OCI-LY1 (cell line): ENCODE results near the gene LAMA5.

ENCODE experiments used
- H2AFZ ChIP-seq: fragments of 200-600 bp; sonication (generic), shearing (Covaris generic); 2 replicates; pipeline ENCODE4 v1.6.0; 2014; ENCODE audit warnings: antibody characterized with exemption, mild to moderate bottlenecking, low read length
- H3F3A ChIP-seq: fragments of 200-600 bp; sonication (generic), shearing (Covaris generic); 2 replicates; pipeline ENCODE4 v1.6.0; 2014; ENCODE audit warnings: mild to moderate bottlenecking, antibody characterized with exemption, low read length, moderate library complexity; ENCODE audit not compliant: insufficient read depth
- H3K27ac ChIP-seq: fragments of 200-600 bp; sonication (generic); 2 replicates; pipeline ENCODE4 v1.5.1; 2014; ENCODE audit warnings: low read length, mixed run types, mild to moderate bottlenecking, low read depth; ENCODE audit not compliant: poor library complexity, severe bottlenecking
- H3K27me3 ChIP-seq: fragments of 200-600 bp; sonication (generic); 2 replicates; pipeline ENCODE4 v1.6.0; 2014; ENCODE audit warnings: antibody characterized with exemption, mild to moderate bottlenecking, low read length, moderate library complexity; ENCODE audit not compliant: insufficient read depth
- H3K36me3 ChIP-seq: fragments of 200-600 bp; sonication (generic); 2 replicates; pipeline ENCODE4 v1.6.1; 2014; ENCODE audit warnings: mild to moderate bottlenecking, antibody characterized with exemption, low read length, moderate library complexity, mixed read lengths; ENCODE audit not compliant: insufficient read depth
- H3K4me1 ChIP-seq: fragments of 200-600 bp; sonication (generic); 2 replicates; pipeline ENCODE4 v1.5.1; 2014; ENCODE audit warnings: mild to moderate bottlenecking, low read length, moderate library complexity; ENCODE audit not compliant: insufficient read depth, severe bottlenecking
- H3K4me2 ChIP-seq: fragments of 200-600 bp; sonication (generic), shearing (Covaris generic); 2 replicates; pipeline ENCODE4 v1.6.1; 2014; ENCODE audit warnings: low read length
- H3K4me3 ChIP-seq: fragments of 200-600 bp; sonication (generic); 2 replicates; pipeline ENCODE4 v1.5.1; 2014; ENCODE audit warnings: low read length, low read depth, mild to moderate bottlenecking, mixed read lengths; ENCODE audit not compliant: poor library complexity, severe bottlenecking
- H3K79me2 ChIP-seq: fragments of 200-600 bp; shearing (Covaris generic); 2 replicates; pipeline ENCODE4 v1.6.1; 2016; ENCODE audit warnings: mixed run types, low read length, mixed read lengths; ENCODE audit not compliant: insufficient read depth
- H3K9ac ChIP-seq: fragments of 200-600 bp; sonication (generic), shearing (Covaris generic); 2 replicates; pipeline ENCODE4 v1.6.1; 2014; ENCODE audit warnings: mild to moderate bottlenecking, low read length, mixed read lengths
- H3K9me2 ChIP-seq: fragments of 200-600 bp; sonication (generic), shearing (Covaris generic); 2 replicates; pipeline ENCODE4 v1.6.1; 2014; ENCODE audit warnings: low read depth, mild to moderate bottlenecking, low read length, mixed read lengths
- H3K9me3 ChIP-seq: fragments of 200-600 bp; shearing (Covaris generic); 2 replicates; pipeline ENCODE4 v1.6.1; 2014; ENCODE audit warnings: low read length, mixed read lengths
- H4K20me1 ChIP-seq: fragments of 200-600 bp; sonication (generic), shearing (Covaris generic); 2 replicates; pipeline ENCODE4 v1.6.0; 2016; ENCODE audit warnings: mild to moderate bottlenecking, low read length; ENCODE audit not compliant: insufficient read depth
- CTCF ChIP-seq: fragments of 200-600 bp; sonication (generic), shearing (Covaris generic); IDR thresholded peaks from 2 replicates; pipeline ENCODE4 v1.5.1; 2017; ENCODE audit warnings: mild to moderate bottlenecking, antibody characterized with exemption, low read length, moderate library complexity, mixed read lengths
- EZH2 ChIP-seq: fragments of 200-600 bp; sonication (generic), shearing (Covaris generic); IDR thresholded peaks from 2 replicates; pipeline ENCODE4 v1.8.0; 2017; ENCODE audit warnings: borderline replicate concordance, mixed run types, mild to moderate bottlenecking, antibody characterized with exemption, low read length, moderate library complexity, mixed read lengths

Gene LAMA5

GRCh38 chr20:62395311-62396242, 28.5 kb upstream of the LAMA5 start:
- no peaks in the 10 kb centered on the region for H3K9me3 ChIP-seq
- H3K4me1 ChIP-seq: peaks cover under 1% of the 10 kb centered on the region
- H4K20me1 ChIP-seq: no peaks in the 10 kb centered on the region
- H3K4me2 ChIP-seq: no peak overlapping the region
- H2AFZ ChIP-seq: no peak overlapping the region
- H3K36me3 ChIP-seq: peaks cover 41% of the 10 kb centered on the region; the same call in 1 of the 2 replicates
- H3K9ac ChIP-seq: no peak overlapping the region
- H3K27ac ChIP-seq: no peak overlapping the region
- H3F3A ChIP-seq: no peaks in the 10 kb centered on the region; the same call in 1 of the 2 replicates
- H3K4me3 ChIP-seq: no peak overlapping the region
- TF ChIP-seq CTCF (peak; percentile 33; the same call in 1 of the 2 replicates), EZH2 (no peak)
- no peaks in the 10 kb centered on the region for H3K79me2 ChIP-seq
- no peaks in the 10 kb centered on the region for H3K27me3 ChIP-seq
- H3K9me2 ChIP-seq: no peaks in the 10 kb centered on the region

GRCh38 chr20:62394248-62395245, 27.4 kb upstream of the LAMA5 start:
- H2AFZ ChIP-seq: no peak overlapping the region
- no peak overlapping the region for H3K27ac ChIP-seq
- no peaks in the 10 kb centered on the region for H3F3A ChIP-seq
- H3K27me3 ChIP-seq: no peaks in the 10 kb centered on the region
- H3K9me2 ChIP-seq: no peaks in the 10 kb centered on the region
- no peak overlapping the region for H3K4me2 ChIP-seq
- H4K20me1 ChIP-seq: no peaks in the 10 kb centered on the region
- H3K9me3 ChIP-seq: no peaks in the 10 kb centered on the region
- H3K79me2 ChIP-seq: no peaks in the 10 kb centered on the region
- H3K4me1 ChIP-seq: no peaks in the 10 kb centered on the region
- no peak overlapping the region for H3K4me3 ChIP-seq
- no peak for TF ChIP-seq CTCF
- no peak for TF ChIP-seq EZH2
- no peak overlapping the region for H3K9ac ChIP-seq
- H3K36me3 ChIP-seq: peaks cover 49% of the 10 kb centered on the region

DNA sequence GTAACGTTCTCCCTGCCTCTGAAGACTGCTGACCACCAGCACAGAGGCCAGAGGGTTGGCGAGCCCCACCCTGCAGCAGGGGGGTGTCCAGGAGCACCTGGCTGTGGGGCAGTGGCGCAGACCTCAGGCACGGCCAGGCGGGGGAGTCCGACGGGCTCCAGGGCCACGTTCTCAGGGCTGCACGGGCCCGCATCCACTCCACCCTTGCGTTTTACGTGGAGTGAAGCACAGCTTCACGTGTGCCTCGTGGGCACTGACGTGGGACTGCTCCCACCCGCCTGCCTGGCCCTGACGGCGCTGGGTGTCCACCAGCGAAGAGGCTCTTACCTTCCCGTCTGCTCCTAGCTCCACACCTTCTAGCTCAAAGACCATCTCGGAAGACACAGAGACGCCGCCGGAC, 26.7 kb upstream of the LAMA5 start:
- Histone ChIP-seq H3F3A (no peaks in the 10 kb centered on the region), H3K4me1 (peaks cover 2% of the 10 kb centered on the region), H2AFZ (no peak overlapping the region), H3K27ac (no peak overlapping the region), H3K9me2 (no peaks in the 10 kb centered on the region), H3K9ac (no peak overlapping the region), H3K36me3 (peaks cover 56% of the 10 kb centered on the region), H3K79me2 (no peaks in the 10 kb centered on the region), H3K4me3 (no peak overlapping the region), H4K20me1 (no peaks in the 10 kb centered on the region), H3K4me2 (no peak overlapping the region), H3K27me3 (no peaks in the 10 kb centered on the region), H3K9me3 (no peaks in the 10 kb centered on the region)
- TF ChIP-seq CTCF (no peak), EZH2 (no peak)
